HL-60 (cell line): ENCODE results near the gene VWA8.

Source experiments
- CTCF ChIP-seq: IDR thresholded peaks from one replicate; pipeline ENCODE4 v1.5.1; 2011; ENCODE audit warnings: low read length, control low read depth, inconsistent platforms; ENCODE audit not compliant: insufficient read depth
- GABPA ChIP-seq: IDR thresholded peaks from 2 replicates; pipeline ENCODE4 v1.6.1; 2012; ENCODE audit warnings: low read depth

DNA sequence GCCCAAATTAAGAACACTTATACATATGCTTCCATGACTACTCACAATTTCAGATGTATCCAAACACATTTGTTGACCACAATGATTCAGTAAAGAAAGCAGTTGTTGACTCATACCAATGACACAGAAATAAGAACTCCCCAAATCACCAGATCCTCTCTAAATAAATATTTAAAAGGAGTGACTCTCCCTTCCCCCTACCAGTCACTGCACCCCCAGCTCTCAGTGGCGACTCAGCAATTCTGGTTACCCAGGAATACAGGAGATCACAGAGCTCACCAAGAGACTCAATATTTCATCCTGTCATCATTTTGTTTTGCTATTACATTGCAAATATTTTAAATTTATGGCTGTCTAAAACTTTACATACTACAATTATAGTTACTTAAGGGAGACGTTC is 372.0 kb downstream of the VWA8 start:
- TF ChIP-seq CTCF (no peak), GABPA (no peak)
